Astrocyte (in vitro differentiated cells and primary cell): ENCODE results near the gene CCDC190.

ENCODE experiments used
- CTCF ChIP-seq: IDR thresholded peaks from 2 replicates; pipeline ENCODE4 v1.5.1; 2011; ENCODE audit warnings: low read depth, mild to moderate bottlenecking, inconsistent platforms, low read length, moderate library complexity; ENCODE audit not compliant: insufficient read depth
- EZH2 ChIP-seq: IDR thresholded peaks from 2 replicates; pipeline ENCODE4 v1.6.1; 2012; ENCODE audit warnings: mild to moderate bottlenecking, low read length, inconsistent platforms; ENCODE audit not compliant: insufficient read depth

GRCh38 chr1:162855461-162856150 lies 5.4 kb downstream of the CCDC190 start:
- TF ChIP-seq CTCF, result no peak
- no peak for TF ChIP-seq EZH2
